GM12864 (cell line): ENCODE measurements around the gene COG7.
"Not testable (repeated sequence)": the region's sequence is repeated elsewhere in the genome, so short reads cannot be mapped to it uniquely, and the experiment has no call there.

Source experiments
- DNase-seq: peaks from one replicate; pipeline ENCODE4 v3.0.0-alpha.2; 2011; ENCODE audit warnings: low read depth
- H3K4me3 ChIP-seq: 2 replicates; pipeline ENCODE4 v1.5.1; 2011; ENCODE audit warnings: mild to moderate bottlenecking, low read depth, low read length, control low read depth
- TF ChIP-seq, protein P1 (sequence below): IDR thresholded peaks from 2 replicates; pipeline ENCODE4 v1.5.1; 2011; ENCODE audit warnings: low read depth, mild to moderate bottlenecking, moderate library complexity, low read length, control low read depth, inconsistent platforms; ENCODE audit errors: missing control alignments

Gene COG7

DNA sequence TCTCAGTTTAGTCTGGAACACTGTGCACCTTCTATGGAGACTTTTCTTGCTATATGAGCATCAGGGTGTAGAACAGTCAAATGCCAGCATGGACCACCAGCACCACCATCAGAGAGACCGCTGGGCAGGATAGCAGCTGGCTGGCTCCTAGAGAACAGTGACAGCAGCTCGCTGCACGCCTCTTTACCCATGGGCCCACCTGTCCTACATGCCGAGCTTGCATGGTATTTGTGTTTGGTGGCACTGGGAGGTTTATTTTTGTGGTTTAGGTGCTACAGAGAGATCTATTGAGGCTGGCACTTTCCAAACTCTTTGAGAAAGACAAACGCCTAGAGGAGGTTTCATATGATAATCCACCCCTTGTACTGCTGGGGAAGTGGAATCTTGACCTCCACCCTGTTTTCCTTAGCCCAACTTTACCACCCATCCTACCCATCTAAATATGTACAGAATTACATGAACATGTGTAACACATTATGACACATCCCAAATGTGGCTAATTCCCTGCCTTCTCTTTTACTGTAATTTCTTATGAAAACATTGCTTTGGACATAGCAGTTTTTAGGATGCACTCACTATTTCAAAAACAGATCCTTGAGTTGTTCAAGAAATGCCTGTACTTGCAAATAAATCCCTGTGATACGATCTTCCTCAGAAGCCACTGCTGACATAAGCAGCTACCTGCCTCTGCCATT, 46.3 kb downstream of the COG7 start:
- TF ChIP-seq, protein P1, sequence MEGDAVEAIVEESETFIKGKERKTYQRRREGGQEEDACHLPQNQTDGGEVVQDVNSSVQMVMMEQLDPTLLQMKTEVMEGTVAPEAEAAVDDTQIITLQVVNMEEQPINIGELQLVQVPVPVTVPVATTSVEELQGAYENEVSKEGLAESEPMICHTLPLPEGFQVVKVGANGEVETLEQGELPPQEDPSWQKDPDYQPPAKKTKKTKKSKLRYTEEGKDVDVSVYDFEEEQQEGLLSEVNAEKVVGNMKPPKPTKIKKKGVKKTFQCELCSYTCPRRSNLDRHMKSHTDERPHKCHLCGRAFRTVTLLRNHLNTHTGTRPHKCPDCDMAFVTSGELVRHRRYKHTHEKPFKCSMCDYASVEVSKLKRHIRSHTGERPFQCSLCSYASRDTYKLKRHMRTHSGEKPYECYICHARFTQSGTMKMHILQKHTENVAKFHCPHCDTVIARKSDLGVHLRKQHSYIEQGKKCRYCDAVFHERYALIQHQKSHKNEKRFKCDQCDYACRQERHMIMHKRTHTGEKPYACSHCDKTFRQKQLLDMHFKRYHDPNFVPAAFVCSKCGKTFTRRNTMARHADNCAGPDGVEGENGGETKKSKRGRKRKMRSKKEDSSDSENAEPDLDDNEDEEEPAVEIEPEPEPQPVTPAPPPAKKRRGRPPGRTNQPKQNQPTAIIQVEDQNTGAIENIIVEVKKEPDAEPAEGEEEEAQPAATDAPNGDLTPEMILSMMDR, result no peak
- DNase-seq, result no peak
- H3K4me3 ChIP-seq, result no peak overlapping the region

- DNase-seq, result no peak
- H3K4me3 ChIP-seq, result no peak overlapping the region
- TF ChIP-seq, protein P1, result no peak
Measured at GRCh38 chr16:23406024-23406423, 47.0 kb downstream of the COG7 start.

DNA sequence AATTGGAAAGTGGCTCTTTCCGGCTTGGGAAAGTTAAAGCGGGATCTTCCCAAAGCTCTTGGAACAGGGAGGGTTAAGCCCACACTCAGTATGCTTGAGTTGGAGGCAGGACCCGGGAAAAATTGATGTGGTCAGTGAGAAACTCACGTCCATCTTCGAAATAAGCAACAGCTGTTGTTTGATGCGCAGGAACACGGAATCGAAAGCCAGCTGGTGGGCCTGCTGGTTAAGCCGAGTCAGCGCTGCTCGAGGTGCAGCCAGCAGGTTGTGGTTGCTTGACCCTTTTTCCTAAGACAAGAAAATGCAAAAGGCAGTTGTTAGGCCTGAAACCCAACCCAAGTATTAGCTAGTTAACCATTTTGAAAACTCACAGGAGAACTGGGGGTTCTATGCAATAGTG, 49.4 kb downstream of the COG7 start:
- no peak for DNase-seq
- H3K4me3 ChIP-seq, result no peak overlapping the region
- TF ChIP-seq, protein P1, result no peak

- no peak for DNase-seq
- no peak overlapping the region for H3K4me3 ChIP-seq
- TF ChIP-seq, protein P1, result no peak
Measured at GRCh38 chr16:23402100-23402499, 50.9 kb downstream of the COG7 start.

DNA sequence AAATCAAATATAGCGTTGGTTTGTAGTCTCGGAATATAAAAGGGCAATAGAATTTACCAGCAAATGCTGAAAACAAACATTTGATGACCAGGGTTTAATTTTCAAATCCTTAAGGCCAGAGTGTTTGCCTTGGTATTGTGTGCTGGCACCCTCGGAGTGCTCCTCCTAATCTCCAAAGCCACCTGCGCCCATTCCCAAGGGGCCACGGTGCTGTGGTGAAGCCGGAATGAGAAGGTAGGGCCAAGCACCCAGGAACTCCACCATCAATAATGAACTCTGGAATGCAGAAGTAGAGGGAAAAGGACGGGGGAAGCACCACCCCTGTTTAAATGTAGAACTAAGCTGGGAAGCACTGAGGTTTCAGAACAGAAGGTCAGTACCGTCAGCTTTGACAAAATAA, 51.9 kb downstream of the COG7 start:
- DNase-seq, result no peak
- TF ChIP-seq, protein P1, result no peak
- no peak overlapping the region for H3K4me3 ChIP-seq

DNA sequence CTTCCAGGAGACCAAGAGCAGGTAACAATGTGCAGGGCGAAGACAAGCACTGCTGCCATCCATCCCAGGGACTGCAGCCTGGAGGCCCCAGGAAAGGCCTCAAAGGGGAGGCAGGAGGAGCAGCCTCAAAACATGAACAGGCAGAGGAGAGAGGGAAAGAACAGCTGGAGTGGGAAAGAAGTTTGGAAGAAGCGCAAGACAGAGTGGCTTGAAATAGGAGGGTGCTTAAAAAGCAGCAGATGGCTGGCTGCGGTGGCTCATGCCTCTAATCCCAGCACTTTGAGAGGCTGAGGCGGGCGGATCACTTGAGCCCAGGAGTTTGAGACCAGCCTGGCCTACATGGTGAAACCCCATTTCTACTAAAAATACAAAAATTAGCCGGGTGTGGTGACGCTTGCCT, 52.5 kb downstream of the COG7 start:
- H3K4me3 ChIP-seq, DNase-seq: not testable (repeated sequence)

DNA sequence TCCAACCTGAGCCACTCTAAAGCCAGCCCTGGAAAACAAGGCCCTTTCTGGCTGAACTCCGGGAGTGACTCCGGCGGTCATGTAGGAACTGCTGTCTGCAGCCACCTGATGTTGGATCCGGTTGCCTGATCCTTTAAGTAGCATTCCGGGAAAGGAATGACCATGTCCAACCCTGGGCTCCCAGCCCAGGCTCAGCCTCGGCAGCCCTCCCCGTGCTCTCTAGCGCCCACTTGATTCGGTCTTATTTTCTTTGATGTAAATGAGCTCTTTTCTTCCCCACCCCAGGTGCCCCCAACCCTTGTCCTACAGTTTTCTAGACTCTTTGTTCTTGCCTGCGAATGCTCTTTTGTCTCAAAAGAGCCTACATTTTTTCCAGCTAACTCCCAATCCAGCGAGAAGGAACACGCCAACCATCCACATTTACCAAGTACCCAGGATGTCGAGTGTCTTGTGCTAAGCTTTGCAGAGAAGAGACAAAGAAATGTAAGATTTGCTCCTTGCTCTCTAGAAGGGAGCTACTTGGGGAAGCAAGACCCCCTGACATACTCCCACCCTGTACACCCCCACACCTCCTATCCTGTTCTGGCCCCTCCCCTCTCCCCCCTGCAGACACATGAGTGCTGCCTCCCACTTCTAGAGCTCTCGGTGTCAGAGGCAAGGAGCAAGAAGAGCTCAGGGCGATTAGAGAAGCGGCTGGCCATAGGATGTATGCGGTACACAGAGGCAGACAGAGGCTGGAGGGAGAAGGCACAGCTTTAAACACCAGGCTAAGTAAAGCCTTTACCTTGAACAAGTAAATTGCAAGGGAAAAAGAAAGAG, 53.8 kb downstream of the COG7 start:
- H3K4me3 ChIP-seq, result no peak overlapping the region
- TF ChIP-seq, protein P1, result no peak
- no peak for DNase-seq
